K562 (cell line): ENCODE results near the gene PLXNA2.

Experiments
- ETV5 ChIP-seq: sonication (generic); formaldehyde crosslinking; IDR thresholded peaks from 2 replicates; pipeline ENCODE4 v1.4.0; 2020; ENCODE audit warnings: low read depth, mild to moderate bottlenecking, missing genetic modification reagents
- GATA2 ChIP-seq: sonication (generic); formaldehyde crosslinking; IDR thresholded peaks from 2 replicates; pipeline ENCODE4 v1.4.0; 2020; ENCODE audit warnings: mild to moderate bottlenecking, missing genetic modification reagents
- MCM5 ChIP-seq: fragments of 450-650 bp; IDR thresholded peaks from 2 replicates; pipeline ENCODE4 v1.6.1; 2016; ENCODE audit warnings: low read depth
- NEUROD1 ChIP-seq: fragments of 150-350 bp; IDR thresholded peaks from 2 replicates; pipeline ENCODE4 v1.6.1; 2014; ENCODE audit warnings: borderline replicate concordance, low read length, low read depth; ENCODE audit not compliant: partially characterized antibody
- ZHX1 ChIP-seq: fragments of 150-350 bp; conservative IDR thresholded peaks from 2 replicates; pipeline ENCODE4 v1.6.1; 2014; ENCODE audit warnings: low read length
- ZNF165 ChIP-seq: fragments of 250-450 bp; sonication (Bioruptor Pico); IDR thresholded peaks from 2 replicates; pipeline ENCODE4 v1.4.0; 2020; ENCODE audit warnings: borderline replicate concordance
- ZNF253 ChIP-seq: fragments of 250-450 bp; sonication (Bioruptor Pico); conservative IDR thresholded peaks from 2 replicates; pipeline ENCODE4 v1.6.1; 2021; ENCODE audit warnings: mild to moderate bottlenecking
- TF ChIP-seq, protein P1 (sequence below), 2 experiments: fragments of 450-650 bp in 1 of 2; sonication (generic) in 1 of 2; formaldehyde crosslinking in 1 of 2; IDR thresholded peaks in 1 of 2; conservative IDR thresholded peaks in 1 of 2; 2 replicates each; pipeline versions ENCODE4 v1.6.1 to v1.8.1; 2016 to 2023; ENCODE audit warnings: mild to moderate bottlenecking in 2 of 2, moderate library complexity in 2 of 2, inconsistent platforms in 1 of 2, missing genetic modification reagents in 1 of 2
- TF ChIP-seq, protein P2 (sequence below): fragments of 150-350 bp; IDR thresholded peaks from 2 replicates; pipeline ENCODE4 v1.6.1; 2014; ENCODE audit warnings: low read depth, mild to moderate bottlenecking, low read length, borderline replicate concordance
- TF ChIP-seq, protein P3 (sequence below): sonication (generic); formaldehyde crosslinking; IDR thresholded peaks from 2 replicates; pipeline ENCODE4 v1.8.1; 2023; ENCODE audit warnings: mild to moderate bottlenecking, missing genetic modification reagents
- TF ChIP-seq, protein P4 (sequence below), 3 experiments: IDR thresholded peaks in 2 of 3; conservative IDR thresholded peaks in 1 of 3; 2 replicates each; pipeline ENCODE4 v1.5.1; 2011 to 2012; ENCODE audit warnings: low read length in 3 of 3, mild to moderate bottlenecking in 3 of 3, control low read depth in 2 of 3, improper control_type of control experiment in 1 of 3, inconsistent platforms in 1 of 3, low read depth in 1 of 3, mixed read lengths in 1 of 3, moderate library complexity in 1 of 3; ENCODE audit not compliant: insufficient read depth in 2 of 3

GRCh38 chr1:208136459-208137182 lies 107.6 kb downstream of the PLXNA2 start:
- TF ChIP-seq, protein P1, sequence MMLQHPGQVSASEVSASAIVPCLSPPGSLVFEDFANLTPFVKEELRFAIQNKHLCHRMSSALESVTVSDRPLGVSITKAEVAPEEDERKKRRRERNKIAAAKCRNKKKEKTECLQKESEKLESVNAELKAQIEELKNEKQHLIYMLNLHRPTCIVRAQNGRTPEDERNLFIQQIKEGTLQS (IDR thresholded peaks at IDR 0.05) = no peak
- TF ChIP-seq, protein P1 (CRISPR knock-in tag; conservative IDR thresholded peaks at IDR 0.05) = no peak
- TF ChIP-seq GATA2 (CRISPR knock-in tag) (no peak), ZNF165 (CRISPR knock-in tag) (no peak), ZNF253 (CRISPR knock-in tag) (no peak), ZHX1 (no peak), MCM5 (no peak), NEUROD1 (no peak), ETV5 (CRISPR knock-in tag) (no peak)
- TF ChIP-seq, protein P2, sequence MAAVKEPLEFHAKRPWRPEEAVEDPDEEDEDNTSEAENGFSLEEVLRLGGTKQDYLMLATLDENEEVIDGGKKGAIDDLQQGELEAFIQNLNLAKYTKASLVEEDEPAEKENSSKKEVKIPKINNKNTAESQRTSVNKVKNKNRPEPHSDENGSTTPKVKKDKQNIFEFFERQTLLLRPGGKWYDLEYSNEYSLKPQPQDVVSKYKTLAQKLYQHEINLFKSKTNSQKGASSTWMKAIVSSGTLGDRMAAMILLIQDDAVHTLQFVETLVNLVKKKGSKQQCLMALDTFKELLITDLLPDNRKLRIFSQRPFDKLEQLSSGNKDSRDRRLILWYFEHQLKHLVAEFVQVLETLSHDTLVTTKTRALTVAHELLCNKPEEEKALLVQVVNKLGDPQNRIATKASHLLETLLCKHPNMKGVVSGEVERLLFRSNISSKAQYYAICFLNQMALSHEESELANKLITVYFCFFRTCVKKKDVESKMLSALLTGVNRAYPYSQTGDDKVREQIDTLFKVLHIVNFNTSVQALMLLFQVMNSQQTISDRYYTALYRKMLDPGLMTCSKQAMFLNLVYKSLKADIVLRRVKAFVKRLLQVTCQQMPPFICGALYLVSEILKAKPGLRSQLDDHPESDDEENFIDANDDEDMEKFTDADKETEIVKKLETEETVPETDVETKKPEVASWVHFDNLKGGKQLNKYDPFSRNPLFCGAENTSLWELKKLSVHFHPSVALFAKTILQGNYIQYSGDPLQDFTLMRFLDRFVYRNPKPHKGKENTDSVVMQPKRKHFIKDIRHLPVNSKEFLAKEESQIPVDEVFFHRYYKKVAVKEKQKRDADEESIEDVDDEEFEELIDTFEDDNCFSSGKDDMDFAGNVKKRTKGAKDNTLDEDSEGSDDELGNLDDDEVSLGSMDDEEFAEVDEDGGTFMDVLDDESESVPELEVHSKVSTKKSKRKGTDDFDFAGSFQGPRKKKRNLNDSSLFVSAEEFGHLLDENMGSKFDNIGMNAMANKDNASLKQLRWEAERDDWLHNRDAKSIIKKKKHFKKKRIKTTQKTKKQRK = no peak
- TF ChIP-seq, protein P3, sequence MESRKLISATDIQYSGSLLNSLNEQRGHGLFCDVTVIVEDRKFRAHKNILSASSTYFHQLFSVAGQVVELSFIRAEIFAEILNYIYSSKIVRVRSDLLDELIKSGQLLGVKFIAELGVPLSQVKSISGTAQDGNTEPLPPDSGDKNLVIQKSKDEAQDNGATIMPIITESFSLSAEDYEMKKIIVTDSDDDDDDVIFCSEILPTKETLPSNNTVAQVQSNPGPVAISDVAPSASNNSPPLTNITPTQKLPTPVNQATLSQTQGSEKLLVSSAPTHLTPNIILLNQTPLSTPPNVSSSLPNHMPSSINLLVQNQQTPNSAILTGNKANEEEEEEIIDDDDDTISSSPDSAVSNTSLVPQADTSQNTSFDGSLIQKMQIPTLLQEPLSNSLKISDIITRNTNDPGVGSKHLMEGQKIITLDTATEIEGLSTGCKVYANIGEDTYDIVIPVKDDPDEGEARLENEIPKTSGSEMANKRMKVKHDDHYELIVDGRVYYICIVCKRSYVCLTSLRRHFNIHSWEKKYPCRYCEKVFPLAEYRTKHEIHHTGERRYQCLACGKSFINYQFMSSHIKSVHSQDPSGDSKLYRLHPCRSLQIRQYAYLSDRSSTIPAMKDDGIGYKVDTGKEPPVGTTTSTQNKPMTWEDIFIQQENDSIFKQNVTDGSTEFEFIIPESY (CRISPR knock-in tag) = no peak
- TF ChIP-seq, protein P4, sequence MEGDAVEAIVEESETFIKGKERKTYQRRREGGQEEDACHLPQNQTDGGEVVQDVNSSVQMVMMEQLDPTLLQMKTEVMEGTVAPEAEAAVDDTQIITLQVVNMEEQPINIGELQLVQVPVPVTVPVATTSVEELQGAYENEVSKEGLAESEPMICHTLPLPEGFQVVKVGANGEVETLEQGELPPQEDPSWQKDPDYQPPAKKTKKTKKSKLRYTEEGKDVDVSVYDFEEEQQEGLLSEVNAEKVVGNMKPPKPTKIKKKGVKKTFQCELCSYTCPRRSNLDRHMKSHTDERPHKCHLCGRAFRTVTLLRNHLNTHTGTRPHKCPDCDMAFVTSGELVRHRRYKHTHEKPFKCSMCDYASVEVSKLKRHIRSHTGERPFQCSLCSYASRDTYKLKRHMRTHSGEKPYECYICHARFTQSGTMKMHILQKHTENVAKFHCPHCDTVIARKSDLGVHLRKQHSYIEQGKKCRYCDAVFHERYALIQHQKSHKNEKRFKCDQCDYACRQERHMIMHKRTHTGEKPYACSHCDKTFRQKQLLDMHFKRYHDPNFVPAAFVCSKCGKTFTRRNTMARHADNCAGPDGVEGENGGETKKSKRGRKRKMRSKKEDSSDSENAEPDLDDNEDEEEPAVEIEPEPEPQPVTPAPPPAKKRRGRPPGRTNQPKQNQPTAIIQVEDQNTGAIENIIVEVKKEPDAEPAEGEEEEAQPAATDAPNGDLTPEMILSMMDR (IDR thresholded peaks at IDR 0.05 in 2 of 3, conservative IDR thresholded peaks at IDR 0.05 in 1 of 3; ENCODE audit: insufficient read depth in 2 of 3, low read depth in 1 of 3, low read length in 3 of 3) = no peak
